ENCODE measurements around the gene SLAMF8.

SLAMF8 gene

GRCh38 chr1:159798893-159799292 is 27.8 kb upstream of the SLAMF8 start:
- Histone ChIP-seq H4K12ac (ENCODE audit: low read depth, low read length) (no peak overlapping the region), H3K27me3 (ENCODE audit: insufficient read depth, low read length) (no peaks in the 10 kb centered on the region), H3K23ac (ENCODE audit: low read length) (no peak overlapping the region), H3K4me1 (ENCODE audit: control insufficient read depth in 1 of 2, insufficient read depth in 2 of 2, low read length in 2 of 2) (no peaks in the 10 kb centered on the region), H3K9ac (ENCODE audit: low read length) (no peak overlapping the region), H3K4me3 (ENCODE audit: low read depth, low read length) (no peak overlapping the region), H2BK120ac (ENCODE audit: insufficient read depth, low read length, poor library complexity) (no peak overlapping the region), H4K91ac (ENCODE audit: low read depth, low read length) (no peak overlapping the region), H3K4ac (ENCODE audit: low read depth, low read length) (no peak overlapping the region), H3K79me2 (ENCODE audit: control insufficient read depth, insufficient read depth, low read length, poor library complexity) (no peaks in the 10 kb centered on the region), H3K36me3 (ENCODE audit: control insufficient read depth in 1 of 2, insufficient read depth in 2 of 2, low read length in 2 of 2) (no peaks in the 10 kb centered on the region), H2AK5ac (ENCODE audit: low read length) (no peak overlapping the region), H2BK5ac (ENCODE audit: low read depth, low read length, poor library complexity) (no peak overlapping the region), H3K14ac (ENCODE audit: low read length) (no peak overlapping the region), H2AFZ (ENCODE audit: insufficient read depth, low read length, poor library complexity) (no peak overlapping the region), H4K8ac (ENCODE audit: low read depth, low read length) (no peak overlapping the region), H3K4me2 (ENCODE audit: low read length) (no peak overlapping the region), H3K79me1 (ENCODE audit: low read length) (no peaks in the 10 kb centered on the region), H3K9me3 (ENCODE audit: insufficient read depth, low read depth, low read length) (no peaks in the 10 kb centered on the region), H2BK12ac (ENCODE audit: low read length) (no peak overlapping the region), H3K27ac (ENCODE audit: low read depth, low read length) (no peak overlapping the region), H3K18ac (ENCODE audit: low read length) (no peak overlapping the region)
- DNase-seq, result peak; percentile 71 to 89
- no CpG with 5 or more reads among the region's 2 CpGs for WGBS (ENCODE audit: extremely low coverage, insufficient coverage, insufficient read length)

GRCh38 chr1:159799446-159799985 is 27.2 kb upstream of the SLAMF8 start:
- no peak overlapping the region for H4K91ac ChIP-seq (ENCODE audit: low read depth, low read length)
- no peak overlapping the region for H3K27ac ChIP-seq (ENCODE audit: low read depth, low read length)
- H3K36me3 ChIP-seq (ENCODE audit: control insufficient read depth in 1 of 2, insufficient read depth in 2 of 2, low read length in 2 of 2), result no peaks in the 10 kb centered on the region
- no peaks in the 10 kb centered on the region for H3K9me3 ChIP-seq (ENCODE audit: insufficient read depth, low read depth, low read length)
- H3K79me2 ChIP-seq (ENCODE audit: control insufficient read depth, insufficient read depth, low read length, poor library complexity), result no peaks in the 10 kb centered on the region
- H2AFZ ChIP-seq (ENCODE audit: insufficient read depth, low read length, poor library complexity), result no peak overlapping the region
- H3K23ac ChIP-seq (ENCODE audit: low read length), result no peak overlapping the region
- no peak overlapping the region for H2BK5ac ChIP-seq (ENCODE audit: low read depth, low read length, poor library complexity)
- no peak overlapping the region for H3K4ac ChIP-seq (ENCODE audit: low read depth, low read length)
- H4K8ac ChIP-seq (ENCODE audit: low read depth, low read length), result no peak overlapping the region
- H3K27me3 ChIP-seq (ENCODE audit: insufficient read depth, low read length), result no peaks in the 10 kb centered on the region
- no CpG with 5 or more reads among the region's 4 CpGs for WGBS (ENCODE audit: extremely low coverage, insufficient coverage, insufficient read length)
- H3K9ac ChIP-seq (ENCODE audit: low read length), result no peak overlapping the region
- no peak overlapping the region for H4K12ac ChIP-seq (ENCODE audit: low read depth, low read length)
- DNase-seq, result peak; percentile 69 to 91
- H3K4me3 ChIP-seq (ENCODE audit: low read depth, low read length), result no peak overlapping the region
- H3K14ac ChIP-seq (ENCODE audit: low read length), result no peak overlapping the region
- no peak overlapping the region for H3K4me2 ChIP-seq (ENCODE audit: low read length)
- H3K18ac ChIP-seq (ENCODE audit: low read length), result no peak overlapping the region
- H2AK5ac ChIP-seq (ENCODE audit: low read length), result no peak overlapping the region
- no peak overlapping the region for H2BK12ac ChIP-seq (ENCODE audit: low read length)
- no peak overlapping the region for H2BK120ac ChIP-seq (ENCODE audit: insufficient read depth, low read length, poor library complexity)
- H3K4me1 ChIP-seq (ENCODE audit: control insufficient read depth in 1 of 2, insufficient read depth in 2 of 2, low read length in 2 of 2), result no peaks in the 10 kb centered on the region
- no peaks in the 10 kb centered on the region for H3K79me1 ChIP-seq (ENCODE audit: low read length)

- H3K14ac ChIP-seq (ENCODE audit: low read length), result no peak overlapping the region
- no peak overlapping the region for H2AFZ ChIP-seq (ENCODE audit: insufficient read depth, low read length, poor library complexity)
- H2BK12ac ChIP-seq (ENCODE audit: low read length), result no peak overlapping the region
- no peak overlapping the region for H2BK120ac ChIP-seq (ENCODE audit: insufficient read depth, low read length, poor library complexity)
- H3K18ac ChIP-seq (ENCODE audit: low read length), result no peak overlapping the region
- no peak overlapping the region for H3K4ac ChIP-seq (ENCODE audit: low read depth, low read length)
- no peak overlapping the region for H2BK5ac ChIP-seq (ENCODE audit: low read depth, low read length, poor library complexity)
- H3K23ac ChIP-seq (ENCODE audit: low read length), result no peak overlapping the region
- no peak overlapping the region for H3K27ac ChIP-seq (ENCODE audit: low read depth, low read length)
- H4K91ac ChIP-seq (ENCODE audit: low read depth, low read length), result no peak overlapping the region
- no peak overlapping the region for H4K12ac ChIP-seq (ENCODE audit: low read depth, low read length)
- no peak overlapping the region for H3K9ac ChIP-seq (ENCODE audit: low read length)
- H3K36me3 ChIP-seq (ENCODE audit: control insufficient read depth in 1 of 2, insufficient read depth in 2 of 2, low read length in 2 of 2), result no peaks in the 10 kb centered on the region
- H4K8ac ChIP-seq (ENCODE audit: low read depth, low read length), result no peak overlapping the region
- H3K4me1 ChIP-seq (ENCODE audit: control insufficient read depth in 1 of 2, insufficient read depth in 2 of 2, low read length in 2 of 2), result no peaks in the 10 kb centered on the region
- H3K79me1 ChIP-seq (ENCODE audit: low read length), result no peaks in the 10 kb centered on the region
- no peaks in the 10 kb centered on the region for H3K9me3 ChIP-seq (ENCODE audit: insufficient read depth, low read depth, low read length)
- H3K79me2 ChIP-seq (ENCODE audit: control insufficient read depth, insufficient read depth, low read length, poor library complexity), result no peaks in the 10 kb centered on the region
- no CpG with 5 or more reads among the region's 8 CpGs for WGBS (ENCODE audit: extremely low coverage, insufficient coverage, insufficient read length)
- peak; percentile 41 to 78 for DNase-seq
- no peak overlapping the region for H3K4me2 ChIP-seq (ENCODE audit: low read length)
- H3K27me3 ChIP-seq (ENCODE audit: insufficient read depth, low read length), result no peaks in the 10 kb centered on the region
- H3K4me3 ChIP-seq (ENCODE audit: low read depth, low read length), result no peak overlapping the region
- H2AK5ac ChIP-seq (ENCODE audit: low read length), result no peak overlapping the region
Observed at GRCh38 chr1:159800177-159800930, 26.3 kb upstream of the SLAMF8 start.

- no peak within 1 kb of the TSS for H2AK5ac ChIP-seq (ENCODE audit: low read length)
- no peak within 1 kb of the TSS for H3K27ac ChIP-seq (ENCODE audit: low read depth, low read length)
- H3K36me3 ChIP-seq (ENCODE audit: control insufficient read depth in 1 of 2, insufficient read depth in 2 of 2, low read length in 2 of 2), result no peaks in the 10 kb centered on the region
- no peak within 1 kb of the TSS for H3K23ac ChIP-seq (ENCODE audit: low read length)
- no peak within 1 kb of the TSS for H4K8ac ChIP-seq (ENCODE audit: low read depth, low read length)
- DNase-seq, result no peak
- no peak within 1 kb of the TSS for H2AFZ ChIP-seq (ENCODE audit: insufficient read depth, low read length, poor library complexity)
- H3K27me3 ChIP-seq (ENCODE audit: insufficient read depth, low read length), result no peaks in the 10 kb centered on the region
- WGBS (ENCODE audit: extremely low coverage, insufficient coverage, insufficient read length), result no CpG with 5 or more reads among the region's 8 CpGs
- H3K9ac ChIP-seq (ENCODE audit: low read length), result no peak within 1 kb of the TSS
- no peaks in the 10 kb centered on the region for H3K79me2 ChIP-seq (ENCODE audit: control insufficient read depth, insufficient read depth, low read length, poor library complexity)
- no peaks in the 10 kb centered on the region for H3K79me1 ChIP-seq (ENCODE audit: low read length)
- no peak within 1 kb of the TSS for H3K4me2 ChIP-seq (ENCODE audit: low read length)
- H3K18ac ChIP-seq (ENCODE audit: low read length), result no peak within 1 kb of the TSS
- H3K14ac ChIP-seq (ENCODE audit: low read length), result no peak within 1 kb of the TSS
- no peak within 1 kb of the TSS for H2BK5ac ChIP-seq (ENCODE audit: low read depth, low read length, poor library complexity)
- no peak within 1 kb of the TSS for H2BK120ac ChIP-seq (ENCODE audit: insufficient read depth, low read length, poor library complexity)
- no peaks in the 10 kb centered on the region for H3K9me3 ChIP-seq (ENCODE audit: insufficient read depth, low read depth, low read length)
- H4K12ac ChIP-seq (ENCODE audit: low read depth, low read length), result no peak within 1 kb of the TSS
- no peak within 1 kb of the TSS for H4K91ac ChIP-seq (ENCODE audit: low read depth, low read length)
- H3K4me3 ChIP-seq (ENCODE audit: low read depth, low read length), result no peak within 1 kb of the TSS
- H2BK12ac ChIP-seq (ENCODE audit: low read length), result no peak within 1 kb of the TSS
- H3K4ac ChIP-seq (ENCODE audit: low read depth, low read length), result no peak within 1 kb of the TSS
- no peaks in the 10 kb centered on the region for H3K4me1 ChIP-seq (ENCODE audit: control insufficient read depth in 1 of 2, insufficient read depth in 2 of 2, low read length in 2 of 2)
Observed at GRCh38 chr1:159802111-159802510, 24.6 kb upstream of the SLAMF8 start, which contains the start of gene FCRL6. TSS of gene FCRL6 (plus strand) at chr1:159802360. CDS start at chr1:159802425, 65 bp downstream.
